IPS-20b (cell line): ENCODE results near the gene LRRC8D.

ENCODE experiments used
- H3K27ac ChIP-seq: one replicate; pipeline ENCODE4 v1.5.1; 2013; ENCODE audit warnings: low read length
- H3K27me3 ChIP-seq: 2 replicates; pipeline ENCODE4 v1.6.1; 2013; ENCODE audit warnings: mild to moderate bottlenecking, low read length, inconsistent platforms; ENCODE audit not compliant: insufficient read depth
- H3K36me3 ChIP-seq: 2 replicates; pipeline ENCODE4 v1.6.1; 2013; ENCODE audit warnings: low read depth, mild to moderate bottlenecking, inconsistent platforms, low read length, moderate library complexity; ENCODE audit not compliant: insufficient read depth
- H3K4me1 ChIP-seq: 2 replicates; pipeline ENCODE4 v1.6.1; 2013; ENCODE audit warnings: mild to moderate bottlenecking, control low read depth, inconsistent platforms, low read length, moderate library complexity; ENCODE audit not compliant: insufficient read depth
- H3K4me3 ChIP-seq: 2 replicates; pipeline ENCODE4 v1.5.1; 2013; ENCODE audit warnings: mild to moderate bottlenecking, low read length, inconsistent platforms
- H3K9ac ChIP-seq: 2 replicates; pipeline ENCODE4 v1.6.1; 2013; ENCODE audit warnings: low read depth, mild to moderate bottlenecking, inconsistent platforms, low read length, moderate library complexity
- H3K9me3 ChIP-seq: 2 replicates; pipeline ENCODE4 v1.6.1; 2013; ENCODE audit warnings: mild to moderate bottlenecking, low read depth, low read length, inconsistent platforms; ENCODE audit not compliant: insufficient read depth

LRRC8D gene

DNA sequence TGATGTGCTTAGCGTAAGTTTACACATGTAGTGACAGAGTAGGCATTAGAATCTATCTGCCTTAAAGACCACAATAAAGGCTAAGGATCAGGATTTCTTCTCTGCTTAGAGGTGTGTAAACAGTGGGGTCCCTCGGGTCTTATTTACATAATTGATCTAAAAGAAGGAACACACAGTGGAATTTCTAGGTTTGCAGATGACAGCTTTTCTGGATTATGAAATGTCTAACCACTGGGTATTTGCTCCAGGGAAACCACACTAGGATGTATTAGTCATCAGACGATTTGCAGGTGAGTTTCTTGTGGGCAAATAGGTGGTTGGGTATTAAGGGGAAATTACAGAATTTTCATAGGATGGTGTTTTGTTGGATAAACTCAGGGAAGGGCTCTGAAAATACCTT, 5.8 kb downstream of the LRRC8D start:
- no peak overlapping the region for H3K9ac ChIP-seq
- peaks cover 15% of the 10 kb centered on the region for H3K4me1 ChIP-seq
- no peak overlapping the region for H3K27ac ChIP-seq
- H3K4me3 ChIP-seq, result no peak overlapping the region
- H3K27me3 ChIP-seq, result no peaks in the 10 kb centered on the region
- peaks cover 26% of the 10 kb centered on the region; the same call in 1 of the 2 replicates for H3K36me3 ChIP-seq
- no peaks in the 10 kb centered on the region for H3K9me3 ChIP-seq

DNA sequence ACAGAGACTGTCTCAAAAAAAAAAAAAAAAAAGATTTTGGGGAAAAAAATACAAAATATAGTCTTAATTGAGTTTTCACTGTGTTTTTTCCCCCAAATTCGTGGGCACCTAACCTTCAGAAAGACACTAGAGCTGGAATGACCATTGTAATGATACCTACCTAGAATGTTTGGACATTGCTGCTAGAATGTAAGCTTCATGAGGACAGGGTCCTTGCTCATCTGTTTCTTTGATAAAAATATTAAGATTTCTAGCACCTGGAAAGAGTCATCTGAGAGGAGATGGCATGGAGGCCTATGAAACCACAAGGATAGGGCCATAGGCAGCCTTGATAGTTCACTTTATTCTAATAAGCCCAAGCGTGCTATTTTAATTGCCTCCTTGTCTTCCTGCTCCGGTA, 6.5 kb downstream of the LRRC8D start:
- Histone ChIP-seq H3K9ac (no peak overlapping the region), H3K4me3 (no peak overlapping the region), H3K9me3 (no peaks in the 10 kb centered on the region), H3K27me3 (no peaks in the 10 kb centered on the region), H3K4me1 (peaks cover 22% of the 10 kb centered on the region), H3K36me3 (peaks cover 26% of the 10 kb centered on the region; the same call in 1 of the 2 replicates), H3K27ac (no peak overlapping the region)

DNA sequence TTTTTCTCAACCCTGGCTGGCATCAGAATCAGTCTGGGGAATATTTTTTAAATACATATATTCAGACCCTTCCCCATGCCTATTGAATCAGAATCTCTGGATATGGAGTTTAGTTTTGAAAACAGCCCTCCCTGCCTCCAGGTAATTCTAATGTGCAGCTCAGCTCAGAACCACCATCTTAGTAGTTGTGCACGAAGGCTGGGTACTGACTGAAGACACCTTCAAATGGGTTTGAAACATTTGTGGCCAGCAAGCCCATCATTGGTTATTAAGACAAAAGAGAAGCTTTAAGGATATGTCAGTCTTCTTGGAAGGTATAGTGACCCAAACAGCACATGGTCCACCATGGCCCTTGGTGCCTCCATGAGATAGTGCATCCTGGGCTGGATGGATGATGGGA, 7.1 kb downstream of the LRRC8D start:
- Histone ChIP-seq H3K9ac (no peak overlapping the region), H3K36me3 (peaks cover 26% of the 10 kb centered on the region; the same call in 1 of the 2 replicates), H3K4me3 (no peak overlapping the region), H3K27me3 (no peaks in the 10 kb centered on the region), H3K4me1 (peaks cover 23% of the 10 kb centered on the region), H3K9me3 (no peaks in the 10 kb centered on the region), H3K27ac (no peak overlapping the region)

DNA sequence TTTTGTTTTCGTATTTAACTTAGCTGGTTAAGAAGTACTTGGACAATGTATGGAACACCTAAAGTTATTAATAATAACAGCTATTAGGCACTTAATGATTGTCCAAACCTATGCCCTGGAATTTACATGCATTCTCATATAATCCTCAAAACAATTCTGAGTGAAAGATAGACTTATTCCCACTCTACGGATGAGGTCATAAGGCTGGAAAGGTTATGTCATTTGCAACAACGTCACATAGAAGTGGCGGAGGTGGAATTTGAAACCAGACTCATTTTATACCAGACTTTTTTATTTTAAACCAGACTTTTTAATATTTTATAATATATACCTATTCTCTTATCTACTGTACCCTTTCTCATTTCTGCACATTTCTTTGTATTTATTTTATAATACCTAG, 8.4 kb downstream of the LRRC8D start:
- H3K27ac ChIP-seq, result no peak overlapping the region
- no peak overlapping the region for H3K4me3 ChIP-seq
- peaks cover 27% of the 10 kb centered on the region for H3K4me1 ChIP-seq
- peaks cover 26% of the 10 kb centered on the region; the same call in 1 of the 2 replicates for H3K36me3 ChIP-seq
- H3K27me3 ChIP-seq, result no peaks in the 10 kb centered on the region
- no peaks in the 10 kb centered on the region for H3K9me3 ChIP-seq
- H3K9ac ChIP-seq, result no peak overlapping the region

DNA sequence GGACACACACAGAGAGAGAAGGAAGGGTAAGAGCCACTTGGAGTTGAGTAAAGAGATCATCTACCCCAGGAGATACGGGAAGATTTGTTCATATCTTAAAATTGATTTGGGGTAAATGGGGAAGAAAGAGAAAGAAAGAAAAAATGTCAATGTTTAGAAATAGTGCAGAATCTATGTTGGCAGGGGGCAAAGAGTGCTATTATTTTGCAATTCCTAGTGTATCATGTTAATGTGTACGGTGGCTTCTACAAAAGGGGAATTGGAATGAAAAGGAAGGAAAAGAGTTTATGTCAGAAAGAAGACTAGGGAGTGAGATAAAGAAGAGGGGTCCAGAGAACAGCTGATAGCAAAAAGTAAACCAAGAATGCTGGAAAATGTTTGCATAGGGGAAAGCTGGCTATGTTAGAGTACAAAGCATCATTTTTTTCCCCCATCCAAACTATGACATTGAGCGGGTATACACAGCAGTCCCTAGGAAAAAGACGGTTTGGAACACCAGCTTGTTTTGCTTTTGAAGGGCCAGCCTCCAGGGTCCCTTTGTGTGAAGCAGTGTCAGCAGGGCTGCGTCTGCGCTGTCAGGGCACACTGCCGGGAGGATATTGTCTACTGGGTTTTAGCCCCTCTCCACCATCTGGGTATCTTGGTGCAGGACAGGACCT, 10.8 kb downstream of the LRRC8D start:
- Histone ChIP-seq H3K4me3 (no peak overlapping the region), H3K27ac (no peak overlapping the region), H3K27me3 (no peaks in the 10 kb centered on the region), H3K36me3 (peaks cover 7% of the 10 kb centered on the region; the same call in 1 of the 2 replicates), H3K9me3 (no peaks in the 10 kb centered on the region), H3K9ac (peak overlapping the region; percentile 3; the same call in 1 of the 2 replicates), H3K4me1 (peaks cover 34% of the 10 kb centered on the region)

DNA sequence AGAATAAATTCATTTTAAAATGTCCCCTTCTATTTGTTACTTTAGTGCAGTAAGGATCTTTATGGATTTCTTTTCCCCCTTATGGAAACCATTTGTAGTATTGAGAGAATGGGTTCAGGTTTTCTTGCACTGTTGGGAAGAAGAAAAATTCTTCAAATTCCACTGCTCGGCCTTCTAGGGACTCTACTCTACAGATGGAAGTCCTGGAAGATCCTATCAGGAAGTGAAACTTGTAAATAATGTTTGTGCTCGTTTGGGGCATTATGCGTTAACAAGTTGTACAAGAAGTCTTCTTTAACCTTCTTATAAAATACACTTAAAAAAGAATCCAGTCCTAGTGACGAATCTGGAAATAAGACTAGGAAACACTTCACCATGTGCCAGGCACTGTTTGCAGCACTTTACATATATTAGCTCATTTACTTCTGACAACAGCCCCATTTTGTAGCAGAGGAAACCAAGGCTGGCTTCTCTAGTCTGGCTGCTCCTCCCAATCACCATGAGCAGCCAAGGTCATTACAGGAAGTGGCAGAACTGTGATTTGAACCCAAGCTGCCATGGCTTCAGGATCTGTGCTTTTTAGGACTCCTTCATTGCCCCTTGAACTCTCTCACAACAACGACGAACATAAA, 11.8 kb downstream of the LRRC8D start:
- H3K4me1 ChIP-seq, result peaks cover 44% of the 10 kb centered on the region
- H3K9ac ChIP-seq, result peak overlapping the region; percentile 35; the same call in 1 of the 2 replicates
- no peak overlapping the region for H3K27ac ChIP-seq
- H3K9me3 ChIP-seq, result no peaks in the 10 kb centered on the region
- no peaks in the 10 kb centered on the region for H3K27me3 ChIP-seq
- H3K36me3 ChIP-seq, result 0 out of 2 replicates have a peak, but pooled peaks cover 3% of the 10 kb centered on the region
- no peak overlapping the region for H3K4me3 ChIP-seq

DNA sequence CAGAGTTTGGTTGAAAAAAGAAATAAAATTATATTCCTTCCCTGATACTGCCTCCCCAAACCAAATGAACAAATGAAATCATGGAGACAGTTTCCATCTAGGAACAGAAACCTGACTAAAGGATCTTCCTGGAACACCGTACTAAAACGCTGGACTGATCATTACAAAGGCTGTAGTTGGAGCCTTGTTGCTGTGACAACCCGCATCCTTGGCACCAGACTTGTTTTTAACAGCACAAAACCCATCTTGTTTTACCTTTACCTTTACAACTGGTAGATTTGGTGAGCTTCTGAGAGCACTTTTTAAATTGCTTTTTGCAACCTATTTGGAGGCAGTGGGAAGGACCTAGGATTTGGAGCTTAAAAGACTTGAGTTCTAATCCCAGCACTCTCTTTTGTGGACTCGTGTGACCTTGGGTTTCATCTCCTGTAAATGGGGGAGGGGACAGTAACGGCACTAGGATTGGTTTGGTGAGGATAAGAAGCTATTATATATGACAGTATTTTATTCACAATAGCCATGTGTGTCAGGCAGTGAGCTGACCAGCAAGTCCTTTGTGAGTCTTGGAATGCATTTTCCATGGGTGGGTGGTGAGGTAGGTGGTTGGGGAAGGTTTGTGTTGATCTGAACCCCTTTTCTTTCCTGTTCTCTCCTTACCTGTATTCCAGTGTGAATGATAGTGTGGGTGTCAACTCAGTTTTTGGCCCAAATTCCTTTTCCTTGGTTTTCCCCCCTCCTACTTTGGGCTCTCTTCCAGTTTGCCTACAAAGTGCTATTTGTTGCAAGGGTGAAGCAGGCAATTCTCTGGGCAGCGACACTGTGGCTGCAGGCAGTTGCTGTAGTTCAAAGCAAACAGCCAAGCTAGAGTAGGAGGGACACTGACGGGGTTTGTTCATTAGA, 12.6 kb downstream of the LRRC8D start:
- Histone ChIP-seq H3K9me3 (no peaks in the 10 kb centered on the region), H3K36me3 (no peaks in the 10 kb centered on the region), H3K9ac (peak overlapping the region; percentile 35; the same call in 1 of the 2 replicates), H3K27me3 (no peaks in the 10 kb centered on the region), H3K4me3 (no peak overlapping the region), H3K4me1 (peaks cover 47% of the 10 kb centered on the region), H3K27ac (no peak overlapping the region)

DNA sequence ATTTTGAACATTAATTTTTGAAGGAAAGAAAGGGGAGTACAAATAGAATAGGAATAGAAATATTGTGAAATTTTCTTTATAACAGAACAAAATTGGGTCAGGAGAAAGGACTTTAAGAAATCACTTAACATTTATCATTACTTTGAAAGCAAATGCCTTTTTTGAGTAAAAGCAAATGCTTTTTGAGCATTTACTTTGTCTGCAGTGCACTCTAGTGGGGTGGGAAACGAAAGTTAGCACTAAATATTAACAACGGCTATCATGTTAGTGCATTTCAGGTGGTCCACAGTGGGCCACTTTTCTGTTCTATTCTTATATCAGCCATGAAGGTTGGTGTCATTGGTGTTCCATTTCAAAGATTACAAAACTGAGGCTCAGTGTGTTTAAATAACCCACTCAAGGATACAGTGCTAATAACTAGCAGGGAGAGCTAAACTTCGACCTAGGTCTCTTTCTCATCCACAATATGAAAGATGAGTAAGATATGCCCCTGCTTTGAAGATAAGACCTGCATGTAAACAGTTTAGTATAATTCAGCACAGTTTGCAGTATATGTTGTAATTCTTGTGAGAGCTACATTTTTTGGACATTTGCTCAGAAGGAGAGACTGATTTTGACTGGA, 13.4 kb downstream of the LRRC8D start:
- no peak overlapping the region for H3K4me3 ChIP-seq
- no peak overlapping the region for H3K27ac ChIP-seq
- H3K4me1 ChIP-seq, result peaks cover 52% of the 10 kb centered on the region
- no peak overlapping the region for H3K9ac ChIP-seq
- no peaks in the 10 kb centered on the region for H3K9me3 ChIP-seq
- H3K36me3 ChIP-seq, result no peaks in the 10 kb centered on the region
- no peaks in the 10 kb centered on the region for H3K27me3 ChIP-seq

DNA sequence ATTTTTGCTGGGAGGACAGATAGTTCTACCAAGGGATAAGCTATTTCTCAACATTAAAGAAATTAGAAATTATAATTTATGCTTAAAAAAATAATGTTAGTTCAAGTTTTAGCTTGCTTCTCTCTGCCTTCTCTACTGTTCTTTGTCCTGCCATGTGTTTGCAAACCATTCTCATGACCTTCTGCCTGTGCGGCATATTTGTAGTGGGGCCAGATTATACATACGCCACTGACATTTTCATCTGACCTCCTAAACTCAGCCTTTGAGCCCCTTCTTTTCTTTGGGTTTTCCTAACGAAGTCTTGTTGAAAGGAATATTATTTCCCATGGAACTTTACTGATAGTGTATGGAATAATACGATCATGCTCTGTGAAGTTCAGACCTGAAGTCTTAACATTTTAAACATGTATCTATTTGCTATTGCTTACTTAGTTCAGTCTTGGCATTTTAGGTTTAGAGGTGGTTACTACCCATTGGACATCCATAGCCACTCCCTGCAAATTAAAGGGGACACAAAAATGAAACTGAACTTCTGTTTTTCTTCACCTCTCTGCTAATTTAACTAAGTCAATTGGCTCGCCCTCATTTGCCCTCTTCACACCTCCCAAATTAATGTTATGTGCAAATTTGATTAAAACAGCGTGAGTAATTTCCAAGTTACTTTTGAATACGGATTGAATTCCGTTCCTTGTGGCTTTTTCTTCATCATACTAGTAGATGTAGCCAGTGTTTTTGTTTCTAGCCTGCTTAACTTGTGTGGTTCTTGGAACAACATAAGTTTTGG, 15.6 kb downstream of the LRRC8D start:
- Histone ChIP-seq H3K36me3 (no peaks in the 10 kb centered on the region), H3K9ac (0 out of 2 replicates have a peak overlapping the region, but pooled peaks have one; percentile 3), H3K27me3 (no peaks in the 10 kb centered on the region), H3K4me1 (peaks cover 49% of the 10 kb centered on the region), H3K27ac (no peak overlapping the region), H3K4me3 (peak overlapping the region; percentile 50; the same call in 1 of the 2 replicates), H3K9me3 (no peaks in the 10 kb centered on the region)

DNA sequence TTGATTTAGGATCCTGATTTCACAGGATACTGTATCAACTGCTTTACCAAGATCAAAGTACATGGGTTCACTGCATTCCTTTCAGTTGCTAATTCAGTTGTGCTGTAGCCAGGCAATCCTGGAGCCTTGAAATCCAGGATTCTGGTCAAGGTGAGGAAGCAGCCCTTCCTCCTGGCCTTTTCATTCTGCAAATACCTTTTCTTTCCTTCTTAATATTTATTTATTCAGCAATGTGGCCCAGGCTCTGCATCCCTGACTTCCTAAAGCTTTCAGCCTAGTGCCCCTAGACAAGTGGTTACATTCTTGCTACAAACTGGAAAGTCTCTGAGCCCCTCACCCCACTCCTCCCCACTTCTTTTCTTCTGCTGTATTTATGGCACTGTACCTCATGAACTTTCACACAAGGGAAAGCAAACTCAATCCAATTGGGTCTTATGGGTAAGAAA, 16.2 kb downstream of the LRRC8D start:
- H3K27me3 ChIP-seq, result no peaks in the 10 kb centered on the region
- H3K27ac ChIP-seq, result no peak overlapping the region
- H3K9ac ChIP-seq, result 0 out of 2 replicates have a peak overlapping the region, but pooled peaks have one; percentile 3
- H3K4me3 ChIP-seq, result peak overlapping the region; percentile 50
- peaks cover 43% of the 10 kb centered on the region for H3K4me1 ChIP-seq
- no peaks in the 10 kb centered on the region for H3K36me3 ChIP-seq
- no peaks in the 10 kb centered on the region for H3K9me3 ChIP-seq
